ENCODE results near the gene KCNMB1.

Gene KCNMB1, protein sequence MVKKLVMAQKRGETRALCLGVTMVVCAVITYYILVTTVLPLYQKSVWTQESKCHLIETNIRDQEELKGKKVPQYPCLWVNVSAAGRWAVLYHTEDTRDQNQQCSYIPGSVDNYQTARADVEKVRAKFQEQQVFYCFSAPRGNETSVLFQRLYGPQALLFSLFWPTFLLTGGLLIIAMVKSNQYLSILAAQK

GRCh38 chr5:170388818-170389549, at the start of gene KCNMB1:
Gene KCNMB1, minus strand, starts transcription at chr5:170389367. Its CDS starts 3,920 bp downstream, at chr5:170385447.
- no peak for DNase-seq

DNA sequence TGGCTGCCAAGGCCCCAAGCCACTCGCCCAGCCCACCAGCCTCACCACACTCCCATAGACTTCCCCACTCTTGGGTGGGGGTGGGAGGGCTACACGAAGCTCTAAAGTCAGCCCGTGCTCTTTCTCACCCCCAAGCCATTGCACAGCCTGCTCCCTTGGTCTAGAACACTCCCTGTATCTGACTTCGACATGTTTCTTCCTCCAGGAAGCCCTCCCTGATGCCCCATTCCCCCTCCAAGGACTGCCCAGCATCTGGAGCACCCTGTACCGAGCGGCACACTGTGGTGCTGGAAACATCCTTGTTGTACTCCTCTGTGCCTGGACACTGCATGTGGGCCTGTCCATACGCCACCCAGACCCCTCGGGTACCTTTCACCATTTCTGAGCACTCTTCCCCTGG, 49.4 kb upstream of the KCNMB1 start:
- DNase-seq = no peak

DNA sequence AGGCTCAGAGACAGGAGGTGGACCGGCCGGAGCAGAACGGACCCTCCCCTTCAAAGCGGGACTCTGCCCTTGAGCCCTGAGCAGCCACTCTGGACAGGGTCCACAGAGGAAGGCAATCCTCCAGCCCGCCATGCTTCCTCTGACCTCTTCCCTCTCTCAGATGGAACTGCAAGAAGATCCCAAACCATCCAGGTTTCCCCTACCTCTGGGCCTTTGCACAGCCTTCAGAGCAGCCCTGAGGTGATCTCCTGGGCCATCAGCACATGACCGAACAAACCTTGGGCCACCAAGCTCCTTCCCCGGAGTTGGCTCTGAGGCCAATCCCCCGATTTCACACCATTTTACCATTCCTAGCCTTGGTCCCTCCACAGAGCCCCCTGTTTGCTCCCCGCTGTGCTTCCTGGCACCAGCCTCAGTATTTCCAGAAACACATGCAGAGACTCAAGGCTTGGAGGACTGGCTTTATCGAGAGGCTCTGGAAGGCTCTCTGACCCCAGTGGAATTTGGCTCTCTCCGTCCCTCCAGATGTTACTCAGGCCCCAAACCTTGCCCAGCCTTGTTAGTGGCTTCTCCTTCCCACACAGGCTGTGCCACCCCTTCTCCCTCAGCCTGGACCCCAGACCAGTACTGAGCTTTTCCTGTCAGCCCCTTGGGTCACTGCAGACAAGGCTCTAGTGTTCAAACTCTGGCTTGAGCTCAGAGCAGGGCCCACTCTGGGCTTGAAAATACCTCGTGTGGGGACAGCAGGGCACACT, 48.6 kb upstream of the KCNMB1 start:
- no peak for DNase-seq

- no peak for DNase-seq
Measured at GRCh38 chr5:170436335-170436734, 47.2 kb upstream of the KCNMB1 start.

DNA sequence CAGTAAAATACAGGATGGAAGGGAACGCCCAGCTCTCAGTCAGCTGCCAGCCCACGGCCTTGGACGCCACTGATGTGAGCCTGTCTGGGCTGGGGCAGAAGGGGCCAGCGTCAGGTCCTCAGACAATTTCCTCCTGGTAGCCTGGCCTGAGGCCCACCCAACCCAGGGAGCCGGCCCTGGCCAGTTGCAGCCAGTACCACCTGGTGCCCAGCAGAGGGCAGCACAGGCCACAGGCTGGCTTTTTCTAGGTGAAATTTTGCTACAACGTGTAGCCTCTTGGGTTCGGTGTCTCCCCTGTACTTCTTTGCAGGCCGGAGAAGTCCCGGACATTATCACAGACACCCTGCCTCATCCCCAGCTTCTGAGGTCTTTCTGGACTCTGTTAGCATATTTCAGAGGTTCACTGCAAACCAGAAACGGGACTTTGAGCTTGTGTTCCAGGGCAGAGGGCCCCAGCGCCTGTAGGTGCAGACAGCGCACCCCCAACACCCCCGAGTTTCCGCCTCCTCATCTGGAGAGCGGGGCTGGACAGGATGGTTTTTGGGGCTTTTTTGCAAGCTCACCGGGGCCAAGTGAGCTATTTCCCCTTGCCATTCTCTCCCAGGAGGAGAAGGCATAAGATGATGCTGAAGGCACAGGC, 45.9 kb upstream of the KCNMB1 start:
- DNase-seq = peak in 1 of 2 experiments; percentile 49

DNA sequence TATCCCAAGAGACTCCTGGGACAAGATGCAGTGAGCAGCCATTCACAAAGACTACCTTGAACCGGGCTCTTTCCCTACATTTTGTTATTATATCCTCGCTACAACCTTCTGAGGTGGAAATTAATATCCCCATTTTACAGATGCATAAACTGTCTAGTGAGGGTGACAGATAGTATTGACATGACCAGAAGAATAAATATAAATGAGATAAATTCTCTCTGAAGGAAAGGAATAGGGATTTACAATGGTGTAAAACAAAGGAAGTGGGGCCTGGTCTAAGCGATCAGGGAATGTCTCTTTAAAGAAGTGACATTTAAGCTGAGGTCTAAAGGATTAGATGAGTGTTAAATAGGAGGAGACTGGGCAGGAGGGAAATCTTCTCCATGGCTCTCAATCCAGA, 43.5 kb upstream of the KCNMB1 start:
- no peak for DNase-seq

DNA sequence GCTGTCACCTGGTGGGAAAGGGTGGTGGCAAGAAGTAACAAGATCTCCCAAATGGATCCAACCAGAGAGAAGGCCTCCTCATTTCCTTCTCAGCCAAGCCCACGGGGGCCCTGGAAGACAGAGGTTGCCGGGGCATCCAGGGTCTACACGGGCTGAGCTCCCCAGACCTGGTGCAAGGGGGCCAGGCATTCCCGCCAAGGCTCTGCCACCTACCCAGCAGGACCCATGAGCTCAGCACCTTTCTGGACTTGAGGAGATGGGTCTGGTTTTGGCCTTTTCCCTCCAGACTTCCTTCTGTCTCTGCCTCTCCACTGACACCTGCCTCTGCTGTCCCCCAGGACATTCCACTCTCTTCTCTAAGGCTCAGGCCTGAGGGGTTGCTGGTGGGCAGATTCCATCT, 42.4 kb upstream of the KCNMB1 start:
- no peak for DNase-seq

- no peak for DNase-seq
Measured at GRCh38 chr5:170430866-170431437, 41.8 kb upstream of the KCNMB1 start.

- DNase-seq = no peak
Measured at GRCh38 chr5:170430256-170430655, 41.1 kb upstream of the KCNMB1 start.

DNA sequence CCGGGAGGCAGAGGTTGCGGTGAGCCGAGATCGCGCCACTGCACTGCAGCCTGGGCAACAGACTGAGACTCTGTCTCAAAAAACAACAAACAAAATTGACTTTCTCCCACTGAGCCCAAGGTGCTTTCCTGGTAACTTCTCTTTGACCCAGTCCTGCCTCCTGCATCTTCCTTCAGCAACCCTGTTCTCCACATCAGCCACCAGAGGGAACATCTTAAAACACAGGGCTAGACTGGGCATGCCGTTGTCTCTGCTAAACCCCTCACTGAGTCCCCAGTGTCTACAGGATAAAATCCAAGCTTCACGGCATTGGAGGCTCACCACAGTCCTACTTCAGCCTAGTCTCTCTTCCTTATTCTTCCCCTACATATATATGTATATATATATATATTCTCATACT, 39.8 kb upstream of the KCNMB1 start:
- DNase-seq = peak in 1 of 2 experiments; percentile 19

DNA sequence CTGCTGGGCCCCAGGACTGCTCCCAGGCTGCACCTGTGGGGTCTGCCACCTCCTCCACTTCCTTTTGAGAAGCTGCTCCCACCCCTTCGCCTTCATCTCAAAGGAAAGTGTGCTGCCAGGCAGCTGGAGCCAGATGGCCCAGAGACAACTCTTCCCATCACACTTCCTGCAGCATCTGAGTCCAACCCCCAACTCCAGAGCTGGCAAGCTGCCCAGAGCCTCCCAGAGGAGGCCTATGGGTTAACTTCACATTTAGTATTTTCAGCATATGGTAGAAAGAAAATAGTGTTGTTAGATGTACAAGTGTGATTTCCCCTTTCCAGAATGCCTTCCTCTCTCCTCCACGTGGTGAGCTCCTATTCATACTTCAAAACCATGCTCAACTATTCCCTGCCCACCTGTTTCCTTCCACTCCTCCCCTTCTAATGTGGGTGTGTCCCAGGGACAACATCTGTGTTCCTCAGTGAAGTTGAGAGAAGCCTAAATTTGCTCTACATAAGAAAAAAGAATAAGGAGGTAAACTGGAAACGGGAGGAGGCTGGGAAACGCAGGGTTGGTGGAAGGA, 38.6 kb upstream of the KCNMB1 start:
- no peak for DNase-seq

DNA sequence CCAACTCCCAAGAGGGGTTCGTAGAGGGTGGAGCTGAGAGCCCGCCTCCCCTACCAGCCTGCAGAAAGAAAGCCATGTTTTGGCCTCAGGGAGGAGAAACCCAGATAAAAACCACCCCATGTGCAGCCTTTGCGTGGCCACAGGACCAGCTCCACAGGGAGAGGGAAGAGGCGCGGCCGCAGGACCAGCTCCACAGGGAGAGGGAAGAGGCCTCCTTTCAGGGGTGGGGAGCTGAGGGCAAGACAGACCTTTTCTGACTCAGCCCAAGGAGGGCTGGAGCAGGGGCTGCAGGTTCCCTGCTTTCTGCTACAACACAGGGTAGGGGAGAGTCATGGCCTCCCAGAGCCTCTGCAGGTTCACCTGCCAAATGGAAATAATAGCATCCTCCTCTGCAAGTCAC, 37.6 kb upstream of the KCNMB1 start:
- no peak for DNase-seq

- DNase-seq = no peak
Measured at GRCh38 chr5:170426149-170426767, 37.1 kb upstream of the KCNMB1 start.

DNA sequence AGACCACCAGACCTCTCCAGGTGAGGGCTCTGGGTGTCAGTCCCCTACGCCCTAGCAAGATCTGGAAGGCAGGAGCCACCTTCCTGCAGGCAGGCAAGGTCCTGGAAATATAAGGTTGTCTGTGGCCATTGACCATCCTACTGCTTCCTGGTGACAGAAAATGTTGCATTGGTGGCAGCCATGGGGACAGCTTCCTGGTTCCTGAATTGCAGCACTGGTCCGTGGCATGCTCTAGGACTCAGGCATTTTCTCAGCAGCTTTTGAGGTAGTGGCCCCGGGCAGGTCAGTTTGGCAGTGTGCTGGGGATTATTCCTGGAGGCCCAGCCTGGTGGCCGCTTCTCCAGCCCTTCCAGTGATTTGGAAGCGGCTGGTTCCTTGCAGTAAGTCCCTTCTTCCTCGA, 36.6 kb upstream of the KCNMB1 start:
- DNase-seq = no peak

GRCh38 chr5:170424629-170425028, 35.5 kb upstream of the KCNMB1 start:
- DNase-seq = no peak

- DNase-seq = no peak
Measured at GRCh38 chr5:170423692-170424091, 34.5 kb upstream of the KCNMB1 start.

- DNase-seq = no peak
Measured at GRCh38 chr5:170421826-170422225, 32.7 kb upstream of the KCNMB1 start.

- peak in 1 of 2 experiments; percentile 69 for DNase-seq
Measured at GRCh38 chr5:170420806-170421412, 31.7 kb upstream of the KCNMB1 start.

DNA sequence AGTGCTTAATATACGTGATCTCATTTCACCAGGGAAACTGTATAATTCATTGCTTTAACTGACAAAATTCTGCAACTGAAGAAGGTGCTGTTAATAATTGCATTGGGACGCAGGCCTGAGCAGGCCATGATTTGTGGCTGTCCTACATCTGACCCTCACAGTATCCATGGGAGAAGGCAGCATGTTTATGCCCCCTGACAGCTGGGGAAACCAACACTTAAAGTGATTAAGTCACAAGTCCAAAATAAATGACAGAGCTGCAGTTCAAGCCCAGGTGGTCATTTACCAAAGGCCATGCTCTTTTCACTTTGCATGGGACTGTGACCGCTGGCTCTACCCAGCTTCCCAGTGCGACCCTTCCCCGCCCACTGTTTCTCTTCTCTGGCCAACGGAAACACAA, 30.5 kb upstream of the KCNMB1 start:
- DNase-seq = no peak

DNA sequence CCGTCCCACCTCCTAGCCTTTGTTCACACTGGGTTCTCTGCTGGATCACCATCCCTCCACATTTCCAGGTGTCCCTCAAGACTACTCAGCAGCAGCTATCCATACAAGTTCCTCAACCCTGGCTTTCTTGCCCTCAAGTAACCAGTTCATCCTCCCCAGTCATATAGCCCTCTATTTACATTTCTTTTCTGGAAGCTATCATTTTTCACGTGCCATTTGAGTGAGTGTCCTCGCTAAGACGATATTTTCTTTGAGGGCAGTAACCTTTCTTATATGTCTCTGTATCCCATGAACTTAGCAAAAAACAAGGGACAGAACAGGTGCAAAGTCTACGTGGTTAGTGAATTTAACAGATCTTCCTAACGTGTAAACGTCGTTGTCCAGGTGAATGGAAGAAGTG, 29.6 kb upstream of the KCNMB1 start:
- DNase-seq = no peak

GRCh38 chr5:170416526-170416925, 27.4 kb upstream of the KCNMB1 start:
- no peak for DNase-seq

DNA sequence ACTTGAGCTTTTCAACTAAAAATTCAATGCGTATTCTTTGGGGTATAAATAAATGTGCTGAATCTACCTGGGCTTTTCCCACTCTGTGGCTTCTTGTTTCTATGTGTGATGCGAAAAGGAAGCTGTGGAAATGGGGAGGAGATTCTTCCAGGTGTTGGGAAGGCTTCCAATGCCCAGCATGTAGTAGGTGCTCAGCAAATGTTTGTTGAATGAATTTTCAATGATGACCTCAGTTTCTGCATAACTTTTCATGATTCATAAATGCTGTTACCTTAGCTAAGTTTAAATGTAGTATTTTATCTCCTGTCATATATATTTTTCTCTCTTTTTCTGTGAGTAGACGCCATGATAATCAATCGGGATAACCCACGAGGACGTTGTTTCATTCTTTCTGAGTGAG, 25.6 kb upstream of the KCNMB1 start:
- DNase-seq = no peak
